GM10266 (cell line): ENCODE measurements around the gene IFI27L1.
"Not testable (repeated sequence)": the region's sequence is repeated elsewhere in the genome, so short reads cannot be mapped to it uniquely, and the experiment has no call there.

Experiments used
- DNase-seq: peaks from one replicate; pipeline ENCODE4 v3.0.0; 2012; ENCODE audit errors: extremely low spot score
- TF ChIP-seq, protein P1 (sequence below): IDR thresholded peaks from 2 replicates; pipeline ENCODE4 v1.5.1; 2012; ENCODE audit warnings: mild to moderate bottlenecking, low read depth; ENCODE audit not compliant: control insufficient read depth, insufficient read depth; ENCODE audit errors: missing control alignments

IFI27L1 gene

DNA sequence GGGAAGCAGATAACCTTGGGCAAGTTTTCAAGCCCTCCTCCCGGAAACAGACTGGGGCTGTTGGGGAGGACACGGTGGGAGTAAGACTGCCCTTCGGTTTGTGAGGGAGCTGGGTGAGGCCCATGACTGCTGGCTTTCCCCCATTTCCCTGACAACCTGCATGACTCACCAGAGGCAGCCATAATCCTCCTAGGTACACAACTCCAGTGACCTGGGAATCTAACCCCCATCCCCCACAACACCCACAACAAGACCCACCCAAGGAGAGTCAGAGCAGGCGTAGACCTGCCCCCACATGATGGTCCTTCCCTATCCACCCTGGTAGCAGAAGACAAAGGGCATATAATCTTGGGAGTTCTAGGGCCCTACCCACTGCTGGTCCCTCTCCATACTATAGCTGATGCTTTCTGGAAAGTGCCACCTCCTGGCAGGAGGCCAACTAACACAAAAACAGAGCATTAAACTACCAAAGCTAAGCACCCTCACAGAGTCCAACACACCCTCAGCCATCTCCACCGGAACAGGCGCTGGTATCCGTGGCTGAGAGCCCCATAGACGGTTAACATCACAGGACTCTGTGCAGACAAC is 14.9 kb upstream of the IFI27L1 start:
- TF ChIP-seq, protein P1, sequence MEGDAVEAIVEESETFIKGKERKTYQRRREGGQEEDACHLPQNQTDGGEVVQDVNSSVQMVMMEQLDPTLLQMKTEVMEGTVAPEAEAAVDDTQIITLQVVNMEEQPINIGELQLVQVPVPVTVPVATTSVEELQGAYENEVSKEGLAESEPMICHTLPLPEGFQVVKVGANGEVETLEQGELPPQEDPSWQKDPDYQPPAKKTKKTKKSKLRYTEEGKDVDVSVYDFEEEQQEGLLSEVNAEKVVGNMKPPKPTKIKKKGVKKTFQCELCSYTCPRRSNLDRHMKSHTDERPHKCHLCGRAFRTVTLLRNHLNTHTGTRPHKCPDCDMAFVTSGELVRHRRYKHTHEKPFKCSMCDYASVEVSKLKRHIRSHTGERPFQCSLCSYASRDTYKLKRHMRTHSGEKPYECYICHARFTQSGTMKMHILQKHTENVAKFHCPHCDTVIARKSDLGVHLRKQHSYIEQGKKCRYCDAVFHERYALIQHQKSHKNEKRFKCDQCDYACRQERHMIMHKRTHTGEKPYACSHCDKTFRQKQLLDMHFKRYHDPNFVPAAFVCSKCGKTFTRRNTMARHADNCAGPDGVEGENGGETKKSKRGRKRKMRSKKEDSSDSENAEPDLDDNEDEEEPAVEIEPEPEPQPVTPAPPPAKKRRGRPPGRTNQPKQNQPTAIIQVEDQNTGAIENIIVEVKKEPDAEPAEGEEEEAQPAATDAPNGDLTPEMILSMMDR: no peak
- DNase-seq: no peak

DNA sequence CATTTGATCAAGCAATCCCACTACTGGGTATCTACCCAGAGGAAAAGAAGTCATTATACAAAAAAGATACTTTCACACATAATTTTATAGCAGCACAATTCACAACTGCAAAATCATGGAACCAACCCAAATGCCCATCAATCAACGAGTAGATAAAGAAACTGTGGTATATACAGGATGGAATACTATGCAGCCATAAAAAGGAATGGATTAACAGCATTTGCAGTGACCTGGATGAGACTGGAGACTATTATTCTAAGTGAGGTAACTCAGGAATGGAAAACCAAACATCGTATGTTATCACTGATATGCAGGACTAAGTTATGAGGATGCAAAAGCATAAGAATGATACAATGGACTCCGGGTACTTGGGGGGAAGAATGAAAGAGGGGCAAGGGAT is 9.0 kb upstream of the IFI27L1 start:
- not testable (repeated sequence) for DNase-seq

DNA sequence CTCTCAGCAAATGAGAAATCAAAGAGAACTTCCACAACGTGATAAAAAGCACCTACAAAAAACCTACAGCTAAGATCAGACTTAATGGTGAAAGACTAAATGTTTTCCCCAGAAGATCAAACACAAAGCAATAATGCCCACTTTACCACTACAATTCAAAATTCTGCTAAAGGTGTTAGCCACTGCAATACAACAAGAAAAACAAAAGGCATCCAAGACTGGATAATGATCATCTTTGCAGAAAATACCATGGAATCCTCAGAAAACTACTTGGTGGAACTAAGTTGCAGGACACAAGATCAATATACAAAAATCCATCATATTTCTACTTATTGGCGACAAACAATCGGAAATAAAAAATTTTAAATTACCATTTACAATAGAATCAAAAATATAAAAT is 6.6 kb upstream of the IFI27L1 start:
- no peak for DNase-seq
- TF ChIP-seq, protein P1: no peak

DNA sequence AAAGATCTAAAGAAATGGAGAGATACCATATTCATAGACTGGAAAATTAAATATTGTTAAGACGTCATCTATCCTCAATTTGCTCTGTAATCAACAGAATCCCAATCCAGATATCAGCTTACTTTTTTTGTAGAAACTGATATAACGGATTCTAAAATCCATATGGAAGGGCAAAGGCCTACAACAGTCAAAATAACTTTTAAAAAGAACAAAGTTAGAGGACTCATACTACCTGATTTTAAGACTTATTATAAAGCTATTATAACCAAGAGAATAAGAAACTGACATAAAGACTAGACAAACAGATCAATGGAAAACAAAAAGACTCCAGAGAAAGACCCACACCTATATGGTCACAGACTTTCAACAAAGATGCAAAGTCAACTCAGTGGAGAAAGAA is 6.1 kb upstream of the IFI27L1 start:
- TF ChIP-seq, protein P1: no peak

DNA sequence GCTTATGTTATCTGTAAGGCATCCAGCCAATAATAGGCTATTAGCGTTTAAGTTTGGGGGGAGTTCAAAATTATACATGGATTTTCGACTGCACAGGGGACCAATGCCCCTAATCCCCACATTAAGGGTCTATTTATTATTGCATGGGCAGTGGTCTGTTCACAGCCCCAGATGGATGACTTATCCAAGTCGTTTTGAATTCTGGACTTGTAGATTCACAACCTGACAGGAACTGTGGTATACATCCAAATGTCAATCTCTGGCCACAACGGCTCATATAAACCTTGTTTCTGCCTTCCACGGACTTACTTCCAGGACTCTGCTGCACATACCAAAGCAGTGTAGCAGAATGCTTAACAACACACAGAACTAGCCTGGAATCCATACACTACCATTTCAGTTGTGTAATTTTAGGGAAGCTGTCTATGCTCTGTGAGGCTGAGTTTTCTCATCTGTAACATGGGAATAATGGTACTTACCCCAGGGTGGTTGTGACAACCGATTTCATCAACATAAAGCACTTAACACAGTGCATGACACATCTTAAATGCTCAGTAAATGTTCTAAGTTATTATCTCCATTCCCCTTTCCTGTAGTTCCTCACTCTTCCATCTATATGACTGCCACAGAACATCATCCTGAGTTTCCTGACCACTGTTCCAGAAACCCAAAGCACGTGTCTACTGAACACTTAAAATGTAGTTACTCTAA is 3.8 kb upstream of the IFI27L1 start:
- TF ChIP-seq, protein P1: no peak
- no peak for DNase-seq

More for the DNA sequence above, 6.1 kb upstream of the IFI27L1 start:
- no peak for DNase-seq

DNA sequence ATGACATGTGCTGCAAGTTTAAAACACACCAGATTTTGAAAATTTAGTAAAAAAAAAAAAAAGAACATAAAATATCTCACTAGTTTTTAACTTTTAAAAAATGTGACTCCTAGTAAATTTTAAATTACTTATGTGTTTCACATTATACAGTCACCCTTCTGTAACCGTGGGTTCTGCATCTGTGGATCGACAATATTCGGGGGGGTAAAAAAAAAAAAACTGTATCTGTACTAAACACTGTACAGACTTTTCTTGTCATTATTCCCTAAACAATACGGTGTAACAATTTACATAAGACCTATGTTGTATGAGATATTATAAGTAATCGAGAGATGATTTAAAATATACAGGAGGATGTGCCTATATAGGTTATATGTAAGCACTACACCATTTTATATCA is 3.3 kb upstream of the IFI27L1 start:
- no peak for DNase-seq
- TF ChIP-seq, protein P1: no peak

DNA sequence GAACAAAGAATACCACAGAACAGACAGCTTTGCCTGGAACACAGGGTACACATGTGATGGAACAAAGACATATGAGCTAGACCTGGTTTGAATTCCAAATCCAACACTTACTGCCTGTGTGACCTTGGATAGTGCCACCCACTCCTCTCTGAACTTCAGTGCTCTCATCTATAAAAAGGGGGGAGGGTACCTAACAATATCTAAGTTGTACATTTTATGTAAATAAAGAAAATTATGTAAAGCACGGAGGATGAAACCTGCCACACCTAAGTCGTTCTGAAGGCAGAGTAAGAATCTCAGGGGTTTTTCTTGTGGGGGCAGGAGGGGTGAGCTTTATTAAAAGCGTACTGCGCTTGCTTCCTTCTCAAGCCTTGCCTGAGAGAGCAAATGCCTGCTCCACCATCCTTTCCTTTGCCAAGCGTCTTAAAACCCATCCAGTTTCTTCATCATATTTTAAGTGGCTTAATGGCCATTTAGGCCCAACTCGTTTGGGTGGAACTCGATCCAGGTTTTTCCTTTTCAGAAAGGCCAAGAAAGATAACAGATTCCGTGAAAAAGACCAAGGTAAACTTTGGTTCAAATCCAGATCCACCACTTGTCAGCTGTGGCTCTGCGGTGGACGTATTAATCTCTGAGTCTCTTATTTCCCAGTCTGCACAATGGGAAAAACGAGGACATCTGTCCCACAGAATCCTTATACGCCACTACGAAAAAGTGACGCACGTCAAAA is 1.1 kb upstream of the IFI27L1 start:
- peak; percentile 26 for DNase-seq
- TF ChIP-seq, protein P1: no peak
